ENCODE measurements around the gene TRAPPC12.
"Not testable (repeated sequence)": the region's sequence is repeated elsewhere in the genome, so short reads cannot be mapped to it uniquely, and the experiment has no call there.

Gene TRAPPC12

GRCh38 chr2:3369340-3370181, 9.9 kb upstream of the TRAPPC12 start:
- DNase-seq = not testable (repeated sequence)

GRCh38 chr2:3376821-3377220, 2.7 kb upstream of the TRAPPC12 start:
- no peak for DNase-seq

GRCh38 chr2:3377279-3377611, 2.2 kb upstream of the TRAPPC12 start:
- peak; percentile 62 for DNase-seq

GRCh38 chr2:3377612-3378432, 1.7 kb upstream of the TRAPPC12 start, which contains the start of gene EIPR1:
Gene EIPR1 (minus strand): TSS chr2:3377818. CDS start chr2:3377689, 129 bp downstream.
- DNase-seq = peak; percentile 99

- DNase-seq = no peak
These were observed 201 bp upstream of the TRAPPC12 start for GRCh38 chr2:3379339-3379646.

GRCh38 chr2:3386448-3386958, 7.0 kb downstream of the TRAPPC12 start:
- DNase-seq = peak; percentile 8

GRCh38 chr2:3387011-3387410, 7.5 kb downstream of the TRAPPC12 start:
- DNase-seq = peak; percentile 4

GRCh38 chr2:3387644-3388411, 8.3 kb downstream of the TRAPPC12 start:
- DNase-seq = no peak

- no peak for DNase-seq
These were observed 8.9 kb downstream of the TRAPPC12 start for GRCh38 chr2:3388412-3388738.

- no peak for DNase-seq
These were observed 9.7 kb downstream of the TRAPPC12 start for GRCh38 chr2:3389193-3389592.

- no peak for DNase-seq
These were observed 10.5 kb downstream of the TRAPPC12 start for GRCh38 chr2:3390041-3390440.

- DNase-seq = no peak
These were observed 12.7 kb downstream of the TRAPPC12 start for GRCh38 chr2:3392216-3392615.

GRCh38 chr2:3396920-3397559, 17.5 kb downstream of the TRAPPC12 start:
- DNase-seq = no peak

GRCh38 chr2:3398857-3399256, 19.4 kb downstream of the TRAPPC12 start:
- no peak for DNase-seq

GRCh38 chr2:3399381-3399780, 19.9 kb downstream of the TRAPPC12 start:
- no peak for DNase-seq

GRCh38 chr2:3399829-3400228, 20.3 kb downstream of the TRAPPC12 start:
- DNase-seq = no peak

- no peak for DNase-seq
These were observed 24.3 kb downstream of the TRAPPC12 start for GRCh38 chr2:3403587-3404334.

GRCh38 chr2:3404349-3404894, 24.9 kb downstream of the TRAPPC12 start:
- DNase-seq = no peak

- DNase-seq = no peak
These were observed 25.8 kb downstream of the TRAPPC12 start for GRCh38 chr2:3405307-3405706.

GRCh38 chr2:3405876-3406275, 26.4 kb downstream of the TRAPPC12 start:
- no peak for DNase-seq

- DNase-seq = peak; percentile 22
These were observed 27.0 kb downstream of the TRAPPC12 start for GRCh38 chr2:3406501-3406900.

Measured in fibroblast of skin of back (primary cell).